ENCODE measurements around the gene G6PC1. TPM values are rescaled to one million over a fixed set of nuclear protein-coding genes. Genes with fewer than 3 reads are reported as not detected.
"Not testable (repeated sequence)": the region's sequence is repeated elsewhere in the genome, so short reads cannot be mapped to it uniquely, and the experiment has no call there.

The G6PC1 gene
- polyA plus RNA-seq, 1 donor from 2014 or later = not detected

DNA sequence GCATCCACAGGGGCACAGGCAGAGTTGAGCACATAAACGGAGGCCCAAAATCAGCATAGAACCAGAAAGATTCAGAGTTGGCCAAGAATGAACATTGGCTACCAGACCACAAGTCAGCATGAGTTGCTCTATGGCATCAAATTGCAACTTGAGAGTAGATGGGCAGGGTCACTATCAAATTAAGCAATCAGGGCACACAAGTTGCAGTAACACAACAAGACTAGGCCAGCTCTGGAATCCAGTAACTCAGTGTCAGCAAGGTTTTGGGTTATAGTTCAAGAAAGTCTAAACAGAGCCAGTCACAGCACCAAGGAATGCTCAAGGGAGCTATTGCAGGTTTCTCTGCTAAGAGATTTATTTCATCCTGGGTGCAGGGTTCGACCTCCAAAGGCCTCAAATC, 12.9 kb downstream of the G6PC1 start:
- Histone ChIP-seq H3K27me3 (ENCODE audit: insufficient read depth, low read depth, low read length) (no peaks in the 10 kb centered on the region), H4K20me1 (ENCODE audit: insufficient read depth) (no peaks in the 10 kb centered on the region), H3K36me3 (ENCODE audit: insufficient read depth, low read length) (no peaks in the 10 kb centered on the region), H3K9ac (ENCODE audit: low read length) (no peak overlapping the region), H3K79me2 (replicated peaks; ENCODE audit: insufficient read depth, low read length) (no peaks in the 10 kb centered on the region), H3K27ac (ENCODE audit: low read length) (no peak overlapping the region), H3F3A (ENCODE audit: insufficient read depth, low read length, poor library complexity, severe bottlenecking) (no peaks in the 10 kb centered on the region), H2AFZ (ENCODE audit: low read depth, low read length) (no peak overlapping the region), H3K9me2 (ENCODE audit: insufficient read depth, low read length) (no peaks in the 10 kb centered on the region), H3K4me2 (ENCODE audit: low read length) (no peak overlapping the region), H3K9me3 (ENCODE audit: low read length) (no peaks in the 10 kb centered on the region), H3K4me3 (ENCODE audit: low read length) (no peak overlapping the region)
- TF ChIP-seq POLR2AphosphoS5 (IDR thresholded peaks at IDR 0.05) (no peak), MXI1 (conservative IDR thresholded peaks at IDR 0.05; ENCODE audit: poor library complexity, severe bottlenecking) (no peak), EP300 (conservative IDR thresholded peaks at IDR 0.05; ENCODE audit: poor library complexity, severe bottlenecking) (no peak), SMC3 (conservative IDR thresholded peaks at IDR 0.05; ENCODE audit: poor library complexity) (no peak), RAD21 (conservative IDR thresholded peaks at IDR 0.05) (no peak), EZH2 (IDR thresholded peaks at IDR 0.05; ENCODE audit: borderline replicate concordance, insufficient read depth, low read length, poor library complexity, severe bottlenecking) (no peak), TAF1 (IDR thresholded peaks at IDR 0.05; ENCODE audit: low read depth) (no peak)
- TF ChIP-seq, protein P1, sequence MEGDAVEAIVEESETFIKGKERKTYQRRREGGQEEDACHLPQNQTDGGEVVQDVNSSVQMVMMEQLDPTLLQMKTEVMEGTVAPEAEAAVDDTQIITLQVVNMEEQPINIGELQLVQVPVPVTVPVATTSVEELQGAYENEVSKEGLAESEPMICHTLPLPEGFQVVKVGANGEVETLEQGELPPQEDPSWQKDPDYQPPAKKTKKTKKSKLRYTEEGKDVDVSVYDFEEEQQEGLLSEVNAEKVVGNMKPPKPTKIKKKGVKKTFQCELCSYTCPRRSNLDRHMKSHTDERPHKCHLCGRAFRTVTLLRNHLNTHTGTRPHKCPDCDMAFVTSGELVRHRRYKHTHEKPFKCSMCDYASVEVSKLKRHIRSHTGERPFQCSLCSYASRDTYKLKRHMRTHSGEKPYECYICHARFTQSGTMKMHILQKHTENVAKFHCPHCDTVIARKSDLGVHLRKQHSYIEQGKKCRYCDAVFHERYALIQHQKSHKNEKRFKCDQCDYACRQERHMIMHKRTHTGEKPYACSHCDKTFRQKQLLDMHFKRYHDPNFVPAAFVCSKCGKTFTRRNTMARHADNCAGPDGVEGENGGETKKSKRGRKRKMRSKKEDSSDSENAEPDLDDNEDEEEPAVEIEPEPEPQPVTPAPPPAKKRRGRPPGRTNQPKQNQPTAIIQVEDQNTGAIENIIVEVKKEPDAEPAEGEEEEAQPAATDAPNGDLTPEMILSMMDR (IDR thresholded peaks at IDR 0.05; ENCODE audit: poor library complexity, severe bottlenecking) = no peak
- TF ChIP-seq, protein P2, sequence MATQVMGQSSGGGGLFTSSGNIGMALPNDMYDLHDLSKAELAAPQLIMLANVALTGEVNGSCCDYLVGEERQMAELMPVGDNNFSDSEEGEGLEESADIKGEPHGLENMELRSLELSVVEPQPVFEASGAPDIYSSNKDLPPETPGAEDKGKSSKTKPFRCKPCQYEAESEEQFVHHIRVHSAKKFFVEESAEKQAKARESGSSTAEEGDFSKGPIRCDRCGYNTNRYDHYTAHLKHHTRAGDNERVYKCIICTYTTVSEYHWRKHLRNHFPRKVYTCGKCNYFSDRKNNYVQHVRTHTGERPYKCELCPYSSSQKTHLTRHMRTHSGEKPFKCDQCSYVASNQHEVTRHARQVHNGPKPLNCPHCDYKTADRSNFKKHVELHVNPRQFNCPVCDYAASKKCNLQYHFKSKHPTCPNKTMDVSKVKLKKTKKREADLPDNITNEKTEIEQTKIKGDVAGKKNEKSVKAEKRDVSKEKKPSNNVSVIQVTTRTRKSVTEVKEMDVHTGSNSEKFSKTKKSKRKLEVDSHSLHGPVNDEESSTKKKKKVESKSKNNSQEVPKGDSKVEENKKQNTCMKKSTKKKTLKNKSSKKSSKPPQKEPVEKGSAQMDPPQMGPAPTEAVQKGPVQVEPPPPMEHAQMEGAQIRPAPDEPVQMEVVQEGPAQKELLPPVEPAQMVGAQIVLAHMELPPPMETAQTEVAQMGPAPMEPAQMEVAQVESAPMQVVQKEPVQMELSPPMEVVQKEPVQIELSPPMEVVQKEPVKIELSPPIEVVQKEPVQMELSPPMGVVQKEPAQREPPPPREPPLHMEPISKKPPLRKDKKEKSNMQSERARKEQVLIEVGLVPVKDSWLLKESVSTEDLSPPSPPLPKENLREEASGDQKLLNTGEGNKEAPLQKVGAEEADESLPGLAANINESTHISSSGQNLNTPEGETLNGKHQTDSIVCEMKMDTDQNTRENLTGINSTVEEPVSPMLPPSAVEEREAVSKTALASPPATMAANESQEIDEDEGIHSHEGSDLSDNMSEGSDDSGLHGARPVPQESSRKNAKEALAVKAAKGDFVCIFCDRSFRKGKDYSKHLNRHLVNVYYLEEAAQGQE (IDR thresholded peaks at IDR 0.05; ENCODE audit: borderline replicate concordance) = no peak

DNA sequence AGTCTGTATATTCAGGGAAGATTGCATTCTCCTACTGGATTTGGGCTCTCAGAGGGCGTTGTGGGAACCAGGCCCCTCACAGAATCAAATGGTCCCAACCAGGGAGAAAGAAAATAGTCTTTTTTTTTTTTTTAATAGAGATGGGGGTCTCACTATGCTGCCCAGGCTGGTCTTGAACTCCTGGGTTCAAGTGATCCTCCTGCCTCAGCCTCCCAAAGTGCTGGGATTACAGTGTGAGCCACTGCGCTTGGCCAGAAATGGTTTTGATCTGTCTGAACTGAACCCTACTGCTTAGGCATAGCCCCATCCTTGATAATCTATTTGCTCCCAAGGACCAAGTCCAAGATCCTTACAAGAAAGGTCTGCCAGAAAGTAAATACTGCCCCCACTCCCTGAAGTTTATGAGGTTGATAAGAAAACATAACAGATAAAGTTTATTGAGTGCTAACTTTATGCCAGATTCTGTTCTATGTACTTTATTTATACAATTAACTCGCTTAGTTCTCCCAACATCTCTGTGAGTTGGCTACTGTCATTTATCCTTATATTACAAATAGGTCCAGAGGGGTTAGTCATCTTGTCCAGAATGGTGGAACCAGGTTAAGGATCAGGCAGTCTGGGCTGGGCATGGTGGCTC, 13.5 kb downstream of the G6PC1 start:
- Histone ChIP-seq H3K27ac (ENCODE audit: low read length) (no peak overlapping the region), H3K9ac (ENCODE audit: low read length) (no peak overlapping the region), H3K9me3 (ENCODE audit: low read length) (no peaks in the 10 kb centered on the region), H3K36me3 (ENCODE audit: insufficient read depth, low read length) (no peaks in the 10 kb centered on the region), H4K20me1 (ENCODE audit: insufficient read depth) (no peaks in the 10 kb centered on the region), H2AFZ (ENCODE audit: low read depth, low read length) (no peak overlapping the region), H3F3A (ENCODE audit: insufficient read depth, low read length, poor library complexity, severe bottlenecking) (no peaks in the 10 kb centered on the region), H3K4me2 (ENCODE audit: low read length) (no peak overlapping the region), H3K79me2 (replicated peaks; ENCODE audit: insufficient read depth, low read length) (no peaks in the 10 kb centered on the region), H3K9me2 (ENCODE audit: insufficient read depth, low read length) (no peaks in the 10 kb centered on the region), H3K27me3 (ENCODE audit: insufficient read depth, low read depth, low read length) (no peaks in the 10 kb centered on the region), H3K4me3 (ENCODE audit: low read length) (no peak overlapping the region)
- TF ChIP-seq RAD21 (conservative IDR thresholded peaks at IDR 0.05) (no peak), MXI1 (conservative IDR thresholded peaks at IDR 0.05; ENCODE audit: poor library complexity, severe bottlenecking) (no peak), TAF1 (IDR thresholded peaks at IDR 0.05; ENCODE audit: low read depth) (no peak)

DNA sequence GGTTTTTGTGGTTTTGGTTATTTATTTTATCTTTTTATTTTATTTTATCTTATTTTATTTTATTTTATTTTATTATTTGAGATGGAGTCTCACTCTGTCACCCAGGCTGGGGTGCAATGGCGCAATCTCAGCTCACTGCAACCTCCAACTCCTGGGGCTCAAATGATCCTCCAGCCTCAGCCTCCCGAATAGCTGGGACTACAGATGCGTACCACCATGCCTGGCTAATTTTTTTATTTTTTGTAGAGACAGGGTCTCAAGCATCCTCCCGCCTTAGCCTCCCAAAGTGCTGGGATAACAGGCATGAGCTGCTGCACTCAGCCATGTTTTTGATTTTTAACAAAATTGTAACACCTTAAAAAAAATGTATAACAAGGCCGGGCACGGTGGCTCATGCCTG, 14.7 kb downstream of the G6PC1 start:
- H3F3A ChIP-seq (ENCODE audit: insufficient read depth, low read length, poor library complexity, severe bottlenecking); H4K20me1 ChIP-seq (ENCODE audit: insufficient read depth); H3K27me3 ChIP-seq (ENCODE audit: insufficient read depth, low read depth, low read length); H2AFZ ChIP-seq (ENCODE audit: low read depth, low read length); H3K9me3 ChIP-seq (ENCODE audit: low read length); H3K9me2 ChIP-seq (ENCODE audit: insufficient read depth, low read length); H3K9ac ChIP-seq (ENCODE audit: low read length); H3K4me3 ChIP-seq (ENCODE audit: low read length); H3K27ac ChIP-seq (ENCODE audit: low read length); H3K4me2 ChIP-seq (ENCODE audit: low read length); H3K36me3 ChIP-seq (ENCODE audit: insufficient read depth, low read length); H3K79me2 ChIP-seq (replicated peaks; ENCODE audit: insufficient read depth, low read length): not testable (repeated sequence)

DNA sequence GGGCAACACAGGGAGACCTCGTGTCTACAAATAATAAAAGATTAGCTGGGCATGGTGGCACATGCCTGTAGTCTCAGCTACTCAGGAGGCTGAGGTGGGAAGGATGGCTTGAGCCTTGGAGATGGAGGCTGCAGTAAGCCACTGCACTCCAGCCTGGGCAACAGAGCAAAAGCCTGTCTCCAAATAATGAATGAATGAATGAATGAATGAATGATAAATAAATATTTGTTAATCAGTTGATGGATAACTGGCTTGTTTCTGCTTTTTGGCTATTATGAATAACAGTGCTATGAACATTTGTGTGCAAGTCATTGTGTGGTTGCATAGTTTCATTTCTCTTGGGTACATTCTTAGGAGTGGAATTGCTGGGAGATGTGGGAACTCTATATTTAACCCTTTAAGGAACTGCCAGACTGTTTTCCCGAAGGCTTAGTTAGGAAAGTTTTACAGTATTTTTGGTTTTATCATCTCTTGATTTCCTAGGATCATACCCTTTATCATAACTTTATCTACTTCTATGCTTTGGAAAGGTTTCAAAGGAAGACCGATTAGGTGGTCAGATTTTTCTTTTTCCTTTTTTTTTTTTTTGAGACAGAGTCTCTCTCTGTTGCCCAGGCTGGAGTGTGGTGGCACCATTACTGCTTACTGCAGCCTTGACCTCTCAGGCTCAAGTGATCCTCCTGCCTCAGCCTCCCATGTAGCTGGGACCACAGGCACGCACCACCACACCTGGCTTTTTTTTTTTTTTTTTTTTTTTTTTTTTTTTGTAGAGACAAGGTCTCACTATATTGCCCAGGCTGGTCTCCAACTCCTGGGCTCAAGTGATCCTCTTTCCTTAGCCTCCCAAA, 16.0 kb downstream of the G6PC1 start:
- H3K27me3 ChIP-seq (ENCODE audit: insufficient read depth, low read depth, low read length); H3K4me2 ChIP-seq (ENCODE audit: low read length); H3K36me3 ChIP-seq (ENCODE audit: insufficient read depth, low read length); H3K9ac ChIP-seq (ENCODE audit: low read length); H3K9me3 ChIP-seq (ENCODE audit: low read length); H3K4me3 ChIP-seq (ENCODE audit: low read length); H3K27ac ChIP-seq (ENCODE audit: low read length); H3F3A ChIP-seq (ENCODE audit: insufficient read depth, low read length, poor library complexity, severe bottlenecking); H3K79me2 ChIP-seq (replicated peaks; ENCODE audit: insufficient read depth, low read length); H2AFZ ChIP-seq (ENCODE audit: low read depth, low read length); H3K9me2 ChIP-seq (ENCODE audit: insufficient read depth, low read length); H4K20me1 ChIP-seq (ENCODE audit: insufficient read depth): not testable (repeated sequence)
